Right atrium auricular region (tissue), 2 donors: ENCODE results near the gene NEDD8. TPM values are rescaled to one million over a fixed set of nuclear protein-coding genes. Genes with fewer than 3 reads are reported as not detected.

Experiments used
- DNase-seq: peaks from one replicate; pipeline ENCODE4 v3.0.0-alpha.2; 2019; ENCODE audit warnings: low spot score
- H3K27ac ChIP-seq, 2 donors: fragments of 200-600 bp; sonication (generic); 1 replicate in 1 of 2; 2 replicates in 1 of 2; pipeline ENCODE4 v1.5.1; 2016 to 2019
- H3K27me3 ChIP-seq, 2 donors: fragments of 200-600 bp; sonication (generic); one replicate each; pipeline versions ENCODE4 v1.5.1 to v1.6.0; 2017 to 2019
- H3K36me3 ChIP-seq: fragments of 200-600 bp; sonication (generic); one replicate; pipeline ENCODE4 v1.5.1; 2016
- H3K4me1 ChIP-seq, 2 donors: fragments of 200-600 bp; sonication (generic); one replicate each; pipeline versions ENCODE4 v1.5.1 to v1.6.0; 2017 to 2019
- H3K4me3 ChIP-seq, 2 donors: fragments of 200-600 bp; sonication (generic); 1 replicate in 1 of 2; 2 replicates in 1 of 2; pipeline ENCODE4 v1.5.1; 2017 to 2019; ENCODE audit warnings: mild to moderate bottlenecking in 1 of 2, moderate library complexity in 1 of 2
- H3K9me3 ChIP-seq, 2 donors: fragments of 200-600 bp; sonication (generic); one replicate each; pipeline ENCODE4 v1.5.1; 2019
- total RNA-seq, 2 donors: library from RNA; depleted of rRNA; stranded (reverse); fragments of >200 nt; gene quantifications; one replicate each; pipeline ENCODE4 v1.1.0, GENCODE V29; 2016
- TF ChIP-seq, protein P1 (sequence below), 2 donors: fragments of 200-600 bp; sonication (generic); IDR thresholded peaks; one replicate each; pipeline ENCODE4 v1.5.1; 2019; ENCODE audit warnings: antibody characterized with exemption in 2 of 2

Gene NEDD8
- total RNA-seq, 2 donors from 2014 or later: 184 to 206 TPM

- no peaks in the 10 kb centered on the region for H3K27me3 ChIP-seq
- peaks cover 0 to 27% of the 10 kb centered on the region in 2 donors for H3K4me1 ChIP-seq
- H3K36me3 ChIP-seq: no peaks in the 10 kb centered on the region
- TF ChIP-seq, protein P1, sequence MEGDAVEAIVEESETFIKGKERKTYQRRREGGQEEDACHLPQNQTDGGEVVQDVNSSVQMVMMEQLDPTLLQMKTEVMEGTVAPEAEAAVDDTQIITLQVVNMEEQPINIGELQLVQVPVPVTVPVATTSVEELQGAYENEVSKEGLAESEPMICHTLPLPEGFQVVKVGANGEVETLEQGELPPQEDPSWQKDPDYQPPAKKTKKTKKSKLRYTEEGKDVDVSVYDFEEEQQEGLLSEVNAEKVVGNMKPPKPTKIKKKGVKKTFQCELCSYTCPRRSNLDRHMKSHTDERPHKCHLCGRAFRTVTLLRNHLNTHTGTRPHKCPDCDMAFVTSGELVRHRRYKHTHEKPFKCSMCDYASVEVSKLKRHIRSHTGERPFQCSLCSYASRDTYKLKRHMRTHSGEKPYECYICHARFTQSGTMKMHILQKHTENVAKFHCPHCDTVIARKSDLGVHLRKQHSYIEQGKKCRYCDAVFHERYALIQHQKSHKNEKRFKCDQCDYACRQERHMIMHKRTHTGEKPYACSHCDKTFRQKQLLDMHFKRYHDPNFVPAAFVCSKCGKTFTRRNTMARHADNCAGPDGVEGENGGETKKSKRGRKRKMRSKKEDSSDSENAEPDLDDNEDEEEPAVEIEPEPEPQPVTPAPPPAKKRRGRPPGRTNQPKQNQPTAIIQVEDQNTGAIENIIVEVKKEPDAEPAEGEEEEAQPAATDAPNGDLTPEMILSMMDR (IDR thresholded peaks at IDR 0.05): no peak
- no peaks in the 10 kb centered on the region for H3K9me3 ChIP-seq
- H3K4me3 ChIP-seq: no peak overlapping the region
- DNase-seq: no peak
- H3K27ac ChIP-seq: no peak overlapping the region
Observed at GRCh38 chr14:24277606-24278321, 45.6 kb upstream of the NEDD8 start.

DNA sequence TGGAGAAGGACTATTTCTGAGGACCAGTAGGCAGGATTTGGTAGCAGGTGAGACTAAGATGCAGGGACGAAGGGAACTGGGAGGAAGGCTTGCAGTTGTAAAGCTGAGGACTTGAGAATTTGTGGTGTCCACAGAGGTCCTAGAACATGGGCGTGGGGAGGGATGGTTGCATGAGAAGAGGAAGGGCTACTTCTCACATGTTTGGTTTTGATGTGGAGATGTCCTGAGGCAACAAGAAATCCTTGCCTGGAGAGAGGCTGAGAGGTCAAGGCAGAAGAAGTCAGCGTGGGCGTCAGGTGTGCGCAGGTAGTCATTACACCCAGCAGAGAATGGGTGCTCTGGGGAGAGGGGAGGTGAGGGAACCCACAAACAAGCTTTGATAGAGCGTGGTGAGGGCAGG is 44.9 kb upstream of the NEDD8 start:
- no peak for DNase-seq
- no peak overlapping the region for H3K4me3 ChIP-seq
- H3K9me3 ChIP-seq: no peaks in the 10 kb centered on the region
- H3K4me1 ChIP-seq: peaks cover 0 to 27% of the 10 kb centered on the region in 2 donors
- no peaks in the 10 kb centered on the region for H3K27me3 ChIP-seq
- H3K27ac ChIP-seq: no peak overlapping the region
- no peaks in the 10 kb centered on the region for H3K36me3 ChIP-seq
- TF ChIP-seq, protein P1 (IDR thresholded peaks at IDR 0.05): no peak

GRCh38 chr14:24274101-24274543 is 42.0 kb upstream of the NEDD8 start:
- Histone ChIP-seq H3K4me3 (no peak overlapping the region), H3K36me3 (no peaks in the 10 kb centered on the region), H3K27me3 (no peaks in the 10 kb centered on the region), H3K4me1 (peaks cover 0 to 19% of the 10 kb centered on the region in 2 donors), H3K27ac (no peak overlapping the region), H3K9me3 (no peaks in the 10 kb centered on the region)
- TF ChIP-seq, protein P1 (IDR thresholded peaks at IDR 0.05): no peak
- DNase-seq: no peak

DNA sequence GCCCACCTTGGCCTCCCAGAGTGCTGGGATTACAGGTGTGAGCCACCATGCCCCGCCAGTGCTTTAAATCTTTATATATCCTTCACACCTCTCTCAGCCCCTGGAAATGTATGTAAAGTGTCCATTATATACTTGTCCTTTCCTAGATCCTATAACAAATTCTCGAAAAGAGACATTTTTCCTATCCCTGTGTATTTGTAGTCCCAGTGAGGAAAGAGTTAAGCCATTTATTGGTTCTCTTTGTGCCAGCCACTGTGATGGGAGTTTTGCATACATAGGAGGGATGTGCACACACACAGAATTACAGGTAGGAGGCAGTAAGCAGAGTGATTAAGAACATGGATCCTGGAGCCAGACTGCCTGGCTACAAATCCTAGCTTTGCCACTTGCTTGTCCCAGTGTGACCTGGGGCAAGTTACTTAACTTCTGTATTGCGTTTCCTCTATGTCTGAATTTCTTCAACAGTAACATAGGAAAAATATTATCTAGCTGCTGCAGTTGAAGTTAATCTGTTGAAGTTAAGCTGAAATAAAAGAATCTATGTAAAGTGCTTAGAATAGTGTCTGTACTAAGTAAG is 41.3 kb upstream of the NEDD8 start:
- H3K27me3 ChIP-seq: no peaks in the 10 kb centered on the region
- H3K4me1 ChIP-seq: peaks cover 0 to 13% of the 10 kb centered on the region in 2 donors
- no peaks in the 10 kb centered on the region for H3K36me3 ChIP-seq
- no peak overlapping the region for H3K4me3 ChIP-seq
- no peak overlapping the region for H3K27ac ChIP-seq
- no peak for DNase-seq
- TF ChIP-seq, protein P1 (IDR thresholded peaks at IDR 0.05): no peak
- H3K9me3 ChIP-seq: no peaks in the 10 kb centered on the region

- Histone ChIP-seq H3K27me3 (no peaks in the 10 kb centered on the region), H3K4me1 (peaks cover 0 to 11% of the 10 kb centered on the region in 2 donors), H3K4me3 (no peak overlapping the region), H3K36me3 (peaks cover 2% of the 10 kb centered on the region), H3K27ac (no peak overlapping the region), H3K9me3 (no peaks in the 10 kb centered on the region)
- DNase-seq: no peak
- TF ChIP-seq, protein P1 (IDR thresholded peaks at IDR 0.05): no peak
Observed at GRCh38 chr14:24272467-24272866, 40.3 kb upstream of the NEDD8 start.
